Adipose tissue (tissue), 3 donors: ENCODE data around the gene PRG3. TPM values are rescaled to one million over a fixed set of nuclear protein-coding genes. Genes with fewer than 3 reads are reported as not detected.
"Not testable (repeated sequence)": the region's sequence is repeated elsewhere in the genome, so short reads cannot be mapped to it uniquely, and the experiment has no call there.

Experiments used
- H3K27ac ChIP-seq: one replicate; pipeline ENCODE4 v1.5.1; 2013; ENCODE audit warnings: low read depth, low read length
- WGBS, 3 donors: extraction: QIAGEN DNeasy Blood & Tissue Kit; methylation state at CpG; one replicate each; pipeline ENCODE4 v1.1.7; 2013; 5-methylcytosine and 5-hydroxymethylcytosine counted together
- polyA plus RNA-seq, 3 donors: library from polyadenylated mRNA; stranded (reverse); fragments of 200-250 nt; gene quantifications; one replicate each; pipeline ENCODE4 v1.2.3, GENCODE V29; 2013
- donor health status: healthy with polysubstance abuse.
- donor health status: Bipolar disorder and iron deficiency.
- donor health status: healthy.

The PRG3 gene
- polyA plus RNA-seq, 3 donors: not detected

DNA sequence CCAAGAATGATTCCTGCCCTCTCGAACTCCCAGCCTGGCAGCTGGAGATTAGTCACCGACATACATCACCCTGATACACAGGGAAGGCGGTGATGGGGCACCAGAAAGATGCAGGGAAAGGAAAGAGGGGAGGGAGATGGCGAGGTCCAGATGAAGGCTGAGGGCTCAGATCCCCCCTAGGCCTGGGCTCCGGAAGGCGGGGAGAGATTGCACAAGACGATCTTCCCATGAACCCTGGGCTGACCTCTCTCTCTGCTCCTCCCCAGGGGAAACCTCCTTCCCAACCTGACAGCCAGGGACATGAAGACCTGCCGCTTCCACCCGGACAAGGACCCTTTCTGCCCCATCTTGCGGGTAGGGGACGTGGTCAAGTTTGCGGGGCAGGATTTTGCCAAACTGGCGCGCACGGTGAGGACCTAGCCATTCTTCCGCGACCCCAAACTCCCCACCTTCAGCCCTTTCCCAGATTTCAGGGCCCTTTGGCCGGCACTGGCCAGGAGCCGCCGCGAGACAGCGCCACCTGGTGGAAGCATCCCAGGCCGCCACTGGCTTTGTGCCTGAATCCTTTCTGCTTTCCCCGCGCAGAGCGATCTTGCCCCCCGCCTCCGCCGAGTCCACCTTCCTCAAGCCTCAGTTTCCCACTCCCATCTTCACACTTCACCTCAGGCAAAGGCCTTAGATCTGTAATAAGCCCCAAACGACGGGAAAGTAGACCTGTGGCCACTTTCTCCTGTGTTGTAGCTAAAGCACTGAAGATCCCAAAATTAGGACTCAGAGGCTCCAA is 31.3 kb downstream of the PRG3 start:
- WGBS, 3 donors: 23 to 25% (median 23%) methylated on average over 29 to 31 of the region's 31 CpGs
- no peak overlapping the region for H3K27ac ChIP-seq

DNA sequence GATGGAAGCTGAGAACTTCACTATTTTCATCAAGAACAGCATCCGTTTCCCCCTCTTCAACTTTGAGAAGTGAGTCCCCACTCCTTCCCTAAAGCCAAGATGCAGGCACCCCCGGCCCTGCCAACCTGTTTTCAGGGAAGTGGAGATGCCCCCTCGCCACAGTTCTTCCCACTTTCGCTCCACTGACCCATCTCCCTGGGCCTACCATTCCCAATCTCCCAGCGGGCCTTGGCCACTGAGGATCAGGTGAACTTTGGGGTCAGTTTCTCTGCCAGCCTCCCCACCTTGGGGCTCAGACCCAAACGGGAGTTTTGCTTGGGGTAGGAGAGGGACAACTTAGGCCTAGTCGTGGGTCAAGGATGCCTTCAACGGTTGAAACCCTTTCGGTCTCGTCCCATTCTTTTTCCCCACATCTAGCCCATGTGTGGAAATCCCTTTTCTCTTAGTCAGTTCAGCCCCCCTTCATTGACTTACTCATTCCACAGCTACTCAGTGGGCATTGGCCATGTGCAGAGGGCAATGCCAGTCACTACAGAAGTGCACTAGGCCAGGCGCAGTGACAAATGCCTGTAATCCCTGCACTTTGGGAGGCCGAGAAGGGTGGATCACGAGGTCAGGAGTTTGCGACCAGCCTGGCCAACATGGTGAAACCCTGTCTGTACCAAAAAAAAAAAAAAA is 32.2 kb downstream of the PRG3 start:
- no peak overlapping the region for H3K27ac ChIP-seq
- 89 to 93% (median 90%) methylated on average over 14 of the region's 14 CpGs for WGBS, 3 donors

DNA sequence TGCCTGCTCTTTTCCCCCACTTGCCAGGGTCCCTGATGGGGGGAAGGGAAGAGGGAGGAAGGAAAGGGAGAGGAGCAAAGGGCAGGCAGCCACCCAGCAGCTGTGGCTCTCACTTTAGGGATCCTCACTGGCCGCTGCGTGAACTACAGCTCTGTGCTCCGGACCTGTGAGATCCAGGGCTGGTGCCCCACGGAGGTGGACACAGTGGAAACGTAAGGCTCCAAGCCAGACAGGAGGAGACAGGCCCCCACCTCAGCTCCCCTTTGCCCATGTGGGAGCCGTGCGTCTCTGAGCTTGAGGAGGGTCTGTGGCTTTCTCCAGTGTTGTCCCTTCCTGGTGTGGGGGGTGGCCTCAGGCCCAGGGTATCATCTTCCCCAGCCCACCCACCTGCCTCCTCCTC is 32.9 kb downstream of the PRG3 start:
- 77 to 87% (median 80%) methylated on average over 7 of the region's 7 CpGs for WGBS, 3 donors

DNA sequence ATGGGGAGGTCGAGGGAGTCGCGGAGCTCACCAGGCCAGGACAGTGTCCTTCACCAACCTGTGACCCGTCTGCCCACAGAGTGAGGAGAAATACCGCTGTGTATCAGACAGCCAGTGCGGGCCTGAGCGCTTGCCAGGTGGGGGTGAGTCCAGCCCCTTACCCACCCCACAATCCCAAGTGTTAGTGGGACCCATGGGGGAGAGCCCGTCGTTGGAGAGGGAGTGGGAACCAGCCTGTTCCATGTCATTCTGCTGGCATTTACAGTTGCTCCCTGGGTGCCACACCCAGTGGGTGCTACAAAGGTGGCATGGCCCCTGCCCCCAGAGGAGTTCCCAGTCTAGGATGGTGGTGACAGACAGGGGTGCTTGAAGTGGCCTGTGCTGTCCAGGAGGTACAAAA is 33.6 kb downstream of the PRG3 start:
- H3K27ac ChIP-seq: no peak overlapping the region
- 85 to 89% (median 86%) methylated on average over 9 of the region's 9 CpGs for WGBS, 3 donors

More for the DNA sequence above, 32.9 kb downstream of the PRG3 start:
- no peak overlapping the region for H3K27ac ChIP-seq

DNA sequence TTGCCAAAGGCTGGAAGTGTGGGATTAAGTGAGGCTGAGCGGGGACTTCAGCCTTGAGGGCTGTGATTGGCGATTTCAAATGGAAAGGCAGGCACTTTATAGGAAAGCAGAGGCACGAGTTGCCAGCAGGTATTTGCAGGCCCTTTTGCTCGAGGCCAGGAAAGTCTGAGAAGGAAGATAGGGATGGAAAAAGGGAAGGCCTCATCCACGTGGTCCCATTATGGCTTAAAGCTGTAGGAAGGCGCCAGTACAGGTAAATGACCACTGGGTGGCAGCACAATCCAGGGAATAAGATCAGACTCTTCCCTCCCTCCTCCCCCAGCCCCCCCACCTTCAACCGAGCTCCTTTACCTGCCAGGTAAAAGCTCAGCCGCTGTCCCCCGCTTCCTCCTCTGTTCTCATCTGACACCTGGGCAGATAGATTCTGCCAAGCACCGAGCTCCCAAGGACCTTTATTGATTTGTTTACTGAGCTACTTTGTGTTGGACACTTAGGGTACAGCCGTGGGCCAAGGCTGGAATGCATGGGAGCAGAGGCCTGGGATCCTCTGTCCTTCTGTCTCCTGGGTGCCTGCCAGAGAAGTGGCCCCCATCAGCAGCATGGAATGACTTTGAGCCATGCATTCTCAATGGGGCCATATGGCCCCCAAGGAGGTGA is 35.3 kb downstream of the PRG3 start:
- 16 to 21% (median 20%) methylated on average over 10 to 11 of the region's 11 CpGs for WGBS, 3 donors
- no peak overlapping the region for H3K27ac ChIP-seq

DNA sequence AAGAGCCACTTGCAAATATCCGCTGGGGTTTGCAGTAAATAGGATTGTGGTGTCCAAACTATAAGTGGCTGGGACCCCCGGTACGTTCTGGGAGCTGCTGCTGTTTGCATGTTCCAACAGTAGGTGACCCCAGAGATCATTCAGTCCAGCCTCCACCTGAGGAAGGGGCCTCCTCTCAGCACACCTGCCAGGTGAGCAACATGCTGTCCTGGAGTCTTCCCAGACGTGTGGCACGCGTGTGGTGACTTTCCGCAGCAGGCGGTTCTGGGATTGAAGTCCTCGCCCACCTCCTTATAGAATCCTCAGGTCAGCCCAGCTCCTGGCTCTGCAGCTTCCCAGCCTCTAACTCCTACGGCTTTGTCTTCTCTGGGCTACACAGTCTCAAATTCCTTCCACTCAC is 36.1 kb downstream of the PRG3 start:
- H3K27ac ChIP-seq: no peak overlapping the region
- WGBS, 3 donors: 90 to 95% (median 95%) methylated on average over 10 of the region's 10 CpGs

DNA sequence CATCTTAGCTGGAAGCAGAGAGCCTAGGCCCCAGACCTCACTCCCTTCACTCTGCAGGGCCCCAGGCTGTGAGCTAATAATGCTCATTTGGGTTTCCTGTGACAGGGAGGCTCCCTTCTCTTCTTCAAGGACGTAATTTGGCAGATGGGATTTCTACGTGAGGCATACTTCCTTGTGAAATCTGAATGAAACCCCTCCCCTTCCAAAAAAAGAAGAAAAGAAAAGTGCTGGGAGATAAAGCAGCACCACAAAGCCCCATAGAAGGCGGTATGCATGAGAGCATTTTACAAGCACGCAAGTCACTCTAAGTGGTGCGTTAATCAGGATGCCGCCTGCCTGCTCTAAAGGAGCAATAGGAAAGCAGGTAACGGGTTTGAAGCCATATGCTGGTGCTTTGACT is 37.1 kb downstream of the PRG3 start:
- 81 to 83% (median 82%) methylated on average over 7 of the region's 7 CpGs for WGBS, 3 donors
- H3K27ac ChIP-seq: no peak overlapping the region

DNA sequence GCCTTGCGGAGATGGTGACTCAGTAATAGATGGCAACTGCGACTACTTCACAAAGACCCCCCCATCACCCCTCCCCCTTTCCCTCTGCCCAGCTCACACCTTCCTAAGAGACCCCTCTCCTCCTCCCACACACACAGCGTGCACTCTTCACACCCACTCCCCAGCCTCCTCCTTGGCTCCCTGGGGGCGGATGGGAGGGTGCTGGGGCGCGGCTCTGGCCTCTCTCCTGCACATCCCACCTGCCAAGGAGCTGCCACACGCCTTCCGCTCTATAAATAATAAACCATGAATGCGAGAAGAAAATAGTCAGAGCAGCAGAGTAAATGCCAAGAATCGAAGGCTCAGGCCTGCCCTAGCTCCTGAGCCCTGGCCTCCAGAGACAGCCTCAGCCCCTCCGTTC is 38.2 kb downstream of the PRG3 start:
- H3K27ac ChIP-seq: no peak overlapping the region
- 67 to 81% (median 78%) methylated on average over 11 of the region's 11 CpGs for WGBS, 3 donors

DNA sequence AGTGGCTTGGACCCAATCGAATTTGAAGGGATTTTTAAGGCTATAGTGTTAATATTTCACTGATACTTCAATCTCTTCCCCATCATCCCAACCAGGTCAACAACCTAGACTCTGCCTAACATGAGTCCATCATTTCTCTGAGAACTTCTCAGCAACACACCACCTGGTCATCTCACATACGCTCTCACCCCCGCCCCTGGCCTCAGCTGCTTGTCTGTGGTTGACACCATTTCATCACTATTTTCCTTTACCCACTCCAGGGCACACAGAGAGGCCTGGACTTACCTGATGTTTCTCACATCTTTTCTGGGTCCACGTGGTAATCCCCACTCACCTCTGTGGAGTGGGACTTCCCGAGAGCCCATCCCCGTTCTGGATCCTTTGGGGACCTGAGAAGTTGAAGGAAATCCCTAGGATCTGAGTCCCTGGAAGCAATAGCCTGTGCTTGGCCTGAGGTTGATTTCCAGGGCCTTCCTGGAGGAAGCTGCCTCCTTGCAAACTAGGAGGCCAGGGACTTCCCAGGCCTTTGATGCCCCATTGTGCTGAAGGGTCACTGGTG is 39.6 kb downstream of the PRG3 start:
- 61 to 81% (median 80%) methylated on average over 6 of the region's 6 CpGs for WGBS, 3 donors
- no peak overlapping the region for H3K27ac ChIP-seq

DNA sequence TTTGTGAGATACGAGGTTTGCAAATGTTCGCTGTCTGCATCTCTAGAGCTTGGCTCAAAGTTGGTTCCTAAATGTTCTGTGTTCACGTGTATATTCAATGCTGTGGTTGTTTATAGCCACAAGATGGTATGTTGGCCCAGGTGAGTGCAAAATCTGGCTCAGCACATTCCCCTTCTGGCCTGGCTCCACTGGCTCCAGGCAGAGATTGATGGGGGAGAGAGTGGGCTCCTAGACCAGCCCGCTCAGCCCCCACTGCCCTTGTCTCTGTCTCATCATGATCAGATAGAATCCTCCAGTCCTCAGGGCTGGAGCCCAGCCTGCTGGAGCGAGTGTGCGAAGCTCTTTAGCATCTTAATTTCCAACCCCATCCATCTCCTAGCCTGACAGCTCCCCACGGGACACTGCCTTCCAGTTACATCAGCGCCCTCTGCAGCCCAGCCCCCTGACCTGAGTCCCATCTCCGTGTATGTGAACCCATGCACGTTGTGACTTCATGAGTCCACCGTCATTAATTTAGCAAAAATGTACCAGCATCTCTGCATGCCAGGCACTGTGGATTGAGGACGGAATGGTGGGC is 40.8 kb downstream of the PRG3 start:
- 38 to 47% (median 41%) methylated on average over 12 of the region's 12 CpGs for WGBS, 3 donors
- no peak overlapping the region for H3K27ac ChIP-seq

DNA sequence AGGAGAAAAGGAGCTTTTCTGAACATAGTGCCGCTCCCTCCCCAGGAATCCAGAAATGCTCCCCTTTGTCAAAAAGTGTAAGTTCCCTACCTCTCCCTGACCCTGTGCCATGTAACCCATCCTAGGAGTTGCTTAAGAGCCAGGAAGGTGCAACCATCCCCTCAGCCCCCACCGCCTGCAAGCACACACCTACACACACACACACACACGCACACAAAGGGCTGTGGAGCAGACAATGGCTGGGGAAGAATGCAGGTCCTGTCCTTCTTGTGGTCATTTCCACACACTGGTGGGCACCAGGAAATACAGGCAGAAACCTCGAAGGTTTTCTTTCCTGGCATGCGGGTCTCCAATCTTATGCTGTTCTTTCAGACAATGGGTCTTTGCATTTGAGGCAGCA is 41.6 kb downstream of the PRG3 start:
- no peak overlapping the region for H3K27ac ChIP-seq
- 77 to 88% (median 80%) methylated on average over 5 of the region's 5 CpGs for WGBS, 3 donors

DNA sequence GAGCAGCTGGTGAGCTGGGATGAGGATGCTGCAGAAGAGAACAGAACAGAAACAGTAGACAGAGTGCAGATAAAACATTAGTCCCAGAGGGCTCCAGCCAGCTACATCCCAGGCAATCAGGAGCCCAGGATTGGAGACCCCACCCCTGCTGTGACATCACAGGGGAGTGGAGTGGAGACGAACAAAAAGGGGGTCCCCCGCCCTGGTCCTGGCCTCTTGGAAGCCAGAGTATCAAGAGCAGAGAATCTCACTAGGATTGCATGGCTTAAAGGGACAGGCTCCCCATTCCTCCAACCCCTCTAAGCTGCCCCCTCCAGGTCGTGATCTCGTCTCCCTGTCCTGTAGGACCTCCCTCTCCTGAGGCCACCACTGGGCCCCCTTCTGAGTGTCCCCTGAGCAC is 42.8 kb downstream of the PRG3 start, which contains the start of gene P2RX3:
Gene P2RX3, plus strand, starts transcription at position 211 of the 400 bp plus-strand sequence. CDS start 199 bp downstream, outside the sequence.
- no peak within 1 kb of the TSS for H3K27ac ChIP-seq
- 47 to 59% (median 58%) methylated on average over 4 of the region's 4 CpGs for WGBS, 3 donors

DNA sequence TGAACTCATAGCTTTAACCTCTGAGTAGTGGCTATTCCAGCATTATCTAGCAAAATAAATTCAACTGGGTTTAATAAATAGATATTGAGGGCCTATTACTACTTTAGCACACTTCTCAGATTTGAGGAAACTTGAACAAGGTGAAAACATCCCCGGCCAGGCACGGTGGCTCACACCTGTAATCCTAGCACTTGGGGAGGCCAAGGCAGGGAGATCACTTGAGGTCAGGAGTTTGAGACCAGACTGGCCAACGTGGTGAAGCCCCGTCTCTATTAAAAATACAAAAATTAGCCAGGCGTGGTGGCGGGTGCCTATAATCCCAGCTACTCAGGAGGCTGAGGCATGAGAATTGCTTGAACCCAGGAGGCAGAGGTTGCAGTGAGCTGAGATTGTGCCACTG is 44.1 kb downstream of the PRG3 start:
- not testable (repeated sequence) for H3K27ac ChIP-seq
- WGBS, 3 donors: 93 to 95% (median 94%) methylated on average over 6 of the region's 6 CpGs

DNA sequence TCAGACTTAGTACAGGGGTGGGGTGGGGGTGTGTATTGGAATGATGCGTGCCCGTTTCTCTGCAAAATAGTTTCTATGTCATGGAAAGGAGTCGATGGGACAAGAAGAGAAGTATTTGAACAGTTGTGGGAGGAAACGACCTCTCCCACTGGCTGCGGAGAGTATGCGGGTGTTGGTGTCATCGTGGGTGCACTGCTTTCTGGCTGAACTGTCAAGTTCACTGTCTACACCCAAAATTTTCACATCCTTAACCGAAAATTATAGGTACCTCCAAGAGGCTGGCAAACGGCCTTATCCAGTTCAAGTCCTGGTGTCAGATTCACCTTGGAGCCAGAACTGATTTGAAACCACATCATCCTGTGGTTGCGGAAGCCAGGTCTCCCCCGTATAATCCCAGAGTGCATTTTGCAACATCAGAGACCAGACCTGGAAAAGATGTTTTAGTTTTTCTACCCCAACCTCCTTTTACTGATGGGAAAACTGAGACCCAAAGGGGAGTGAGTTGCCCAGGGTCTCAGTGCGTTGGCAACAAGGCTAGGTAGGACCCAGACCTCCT is 44.8 kb downstream of the PRG3 start:
- no peak overlapping the region for H3K27ac ChIP-seq
- 21 to 27% (median 21%) methylated on average over 12 of the region's 12 CpGs for WGBS, 3 donors

DNA sequence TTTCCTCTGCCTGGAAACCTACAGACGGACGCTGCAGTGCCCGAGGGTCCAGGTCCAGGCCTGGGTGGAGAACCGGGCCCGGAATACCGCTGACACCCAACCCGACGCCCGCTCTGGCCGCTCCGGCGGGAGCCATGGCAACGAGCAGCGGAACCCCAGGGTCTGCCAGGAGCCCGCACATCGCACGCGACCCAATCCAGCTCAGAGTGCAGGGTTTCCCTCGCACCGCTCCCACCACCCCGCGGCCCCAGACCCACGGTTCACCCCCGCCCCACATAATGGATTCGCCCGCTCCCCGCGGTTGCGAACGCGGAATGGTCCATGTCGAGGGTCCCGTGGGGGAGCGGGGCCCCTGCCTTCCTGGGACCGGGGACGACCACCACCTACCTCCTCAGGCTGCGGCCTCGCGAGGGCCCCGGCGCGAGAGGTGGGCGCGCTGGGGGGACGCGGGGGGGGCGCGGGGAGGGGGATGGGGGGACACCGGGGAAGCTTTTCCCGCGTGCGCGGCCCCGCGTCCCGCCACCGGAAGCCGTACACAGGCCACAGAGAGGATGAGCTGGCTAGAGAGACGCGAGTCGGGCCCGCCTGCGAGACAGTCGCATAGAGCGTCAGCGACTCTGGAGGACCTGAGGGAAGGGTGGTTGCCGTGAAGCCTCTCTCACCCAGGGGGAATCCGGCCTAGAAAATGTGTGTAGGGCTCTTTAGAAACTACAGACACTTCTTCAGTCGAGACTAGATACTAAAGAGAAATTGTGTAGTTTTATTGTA is 45.4 kb downstream of the PRG3 start, which contains the start of gene SSRP1:
Gene SSRP1, minus strand, starts transcription at position 550 of the 768 bp plus-strand sequence. CDS start 771 bp downstream, outside the sequence.
- peak within 1 kb of the TSS; percentile 31 for H3K27ac ChIP-seq
- 0 to 1% (median 0%) methylated on average over 51 to 69 of the region's 69 CpGs for WGBS, 3 donors

DNA sequence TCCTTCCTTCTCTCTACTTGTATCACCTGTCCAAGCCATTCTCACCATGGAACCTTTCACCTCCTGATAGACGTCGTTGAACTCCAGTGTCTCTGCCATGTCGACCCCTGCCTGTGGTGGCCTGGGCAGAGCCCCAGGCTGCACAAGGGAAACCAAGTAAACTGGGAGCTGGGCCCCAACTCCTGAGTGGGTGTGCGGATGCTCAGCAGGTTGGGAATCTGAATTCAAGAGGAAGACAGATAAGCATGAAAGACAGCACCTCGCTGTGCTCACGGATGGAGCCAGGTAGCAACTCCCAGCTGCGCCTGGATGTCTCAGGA is 46.0 kb downstream of the PRG3 start:
- 4 to 8% (median 4%) methylated on average over 7 of the region's 7 CpGs for WGBS, 3 donors
- H3K27ac ChIP-seq: no peak overlapping the region

DNA sequence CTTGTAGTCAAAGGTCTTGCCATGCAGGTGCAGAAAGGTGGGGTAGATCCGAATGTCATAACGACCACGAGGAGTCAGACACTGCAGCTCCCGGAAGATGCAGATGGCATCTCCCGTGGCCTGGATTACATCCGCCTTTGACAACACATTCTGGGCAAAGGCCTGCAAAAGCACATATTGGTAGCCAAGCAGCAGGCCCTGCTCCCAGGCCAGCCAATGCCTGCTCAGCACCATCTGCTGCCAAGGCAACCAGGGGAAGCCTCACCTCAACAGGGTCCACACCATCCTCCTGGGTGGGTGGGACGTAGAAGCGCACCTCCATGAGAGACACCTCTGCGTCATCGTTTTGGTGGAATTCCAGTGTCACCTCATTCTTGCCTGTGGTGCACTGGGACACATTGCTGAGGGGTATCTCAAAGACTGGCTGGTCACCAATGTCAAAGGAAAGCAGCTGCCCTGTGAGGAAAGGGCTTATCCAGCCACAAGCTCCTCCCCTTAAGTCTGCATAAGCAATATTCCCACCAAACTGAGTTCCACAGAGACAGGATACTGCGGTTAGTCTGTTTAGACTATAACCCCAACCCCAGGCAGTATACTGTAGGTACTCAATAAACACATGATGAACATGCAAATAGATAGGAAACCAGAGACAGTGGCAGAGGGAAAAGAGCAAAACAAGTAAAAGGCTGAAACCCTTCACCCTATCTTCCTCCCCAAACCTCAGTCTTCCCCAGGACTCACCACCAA is 48.1 kb downstream of the PRG3 start:
- WGBS, 3 donors: 91 to 95% (median 93%) methylated on average over 11 of the region's 11 CpGs
- H3K27ac ChIP-seq: no peak overlapping the region
